GM18502 (cell line): ENCODE results near the gene SCAPER.
A peak's percentile ranks its signal among the peaks of the same experiment; 100 is the strongest.
"Not testable (repeated sequence)": the region's sequence is repeated elsewhere in the genome, so short reads cannot be mapped to it uniquely, and the experiment has no call there.

Source experiments
- ATAC-seq: cut with Tn5 transposase; IDR thresholded peaks from one replicate; pipeline ENCODE4 v1.9.1; 2021; ENCODE audit warnings: mild to moderate bottlenecking; ENCODE audit not compliant: unreplicated experiment, poor library complexity

The SCAPER gene

GRCh38 chr15:76916369-76916768 lies 11.2 kb upstream of the SCAPER start:
- ATAC-seq = no peak

GRCh38 chr15:76913737-76914136 lies 8.6 kb upstream of the SCAPER start:
- ATAC-seq = no peak

GRCh38 chr15:76912430-76912829 lies 7.3 kb upstream of the SCAPER start:
- no peak for ATAC-seq

- ATAC-seq = no peak
Observed at GRCh38 chr15:76905855-76906254, 715 bp upstream of the SCAPER start.

- peak; percentile 21 for ATAC-seq
Observed at GRCh38 chr15:76904461-76905012, 603 bp downstream of the SCAPER start.

GRCh38 chr15:76903251-76903681 lies 1.9 kb downstream of the SCAPER start:
- no peak for ATAC-seq

GRCh38 chr15:76901965-76902364 lies 3.2 kb downstream of the SCAPER start:
- no peak for ATAC-seq

GRCh38 chr15:76899931-76900310 lies 5.2 kb downstream of the SCAPER start:
- ATAC-seq = not testable (repeated sequence)

- ATAC-seq = not testable (repeated sequence)
Observed at GRCh38 chr15:76899176-76899930, 5.8 kb downstream of the SCAPER start.

GRCh38 chr15:76898102-76898501 lies 7.0 kb downstream of the SCAPER start:
- ATAC-seq = no peak

- no peak for ATAC-seq
Observed at GRCh38 chr15:76894174-76894573, 11.0 kb downstream of the SCAPER start.

- ATAC-seq = not testable (repeated sequence)
Observed at GRCh38 chr15:76892836-76893235, 12.3 kb downstream of the SCAPER start.

GRCh38 chr15:76887280-76888141 lies 17.6 kb downstream of the SCAPER start:
- not testable (repeated sequence) for ATAC-seq

GRCh38 chr15:76885212-76885611 lies 19.9 kb downstream of the SCAPER start:
- ATAC-seq = no peak

- no peak for ATAC-seq
Observed at GRCh38 chr15:76875911-76876310, 29.2 kb downstream of the SCAPER start.

- ATAC-seq = not testable (repeated sequence)
Observed at GRCh38 chr15:76873066-76873465, 32.1 kb downstream of the SCAPER start.

GRCh38 chr15:76871930-76872329 lies 33.2 kb downstream of the SCAPER start:
- no peak for ATAC-seq

GRCh38 chr15:76868740-76869139 lies 36.4 kb downstream of the SCAPER start:
- ATAC-seq = no peak

GRCh38 chr15:76866716-76867321 lies 38.3 kb downstream of the SCAPER start:
- ATAC-seq = no peak

- ATAC-seq = no peak
Observed at GRCh38 chr15:76866008-76866407, 39.1 kb downstream of the SCAPER start.

- ATAC-seq = no peak
Observed at GRCh38 chr15:76865548-76865991, 39.6 kb downstream of the SCAPER start.
